HG03108 (cell line): ENCODE results near the gene PTPRN2.

Experiments used
- ATAC-seq: cut with Tn5 transposase; IDR thresholded peaks from one replicate; pipeline ENCODE4 v1.9.1; 2021; ENCODE audit warnings: moderate library complexity; ENCODE audit not compliant: unreplicated experiment

The PTPRN2 gene

DNA sequence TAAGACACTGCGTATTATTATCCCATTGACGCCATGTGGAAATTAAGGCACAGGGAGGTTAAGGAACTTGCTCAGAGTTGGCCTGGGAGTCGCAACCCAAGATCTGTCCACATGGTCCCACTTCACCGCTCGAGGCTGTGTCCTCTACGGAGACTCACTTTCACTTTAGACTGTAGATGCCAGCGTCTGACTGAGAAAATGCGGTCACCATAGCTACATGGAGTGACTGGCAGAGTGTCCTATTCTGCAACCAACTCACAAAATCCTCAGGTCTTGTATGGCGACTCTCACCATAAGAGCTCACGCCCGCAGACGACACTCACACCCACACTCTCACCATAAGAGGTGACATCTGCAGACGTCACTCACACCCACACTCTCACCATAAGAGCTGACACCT lies 257.9 kb downstream of the PTPRN2 start:
- ATAC-seq = no peak

DNA sequence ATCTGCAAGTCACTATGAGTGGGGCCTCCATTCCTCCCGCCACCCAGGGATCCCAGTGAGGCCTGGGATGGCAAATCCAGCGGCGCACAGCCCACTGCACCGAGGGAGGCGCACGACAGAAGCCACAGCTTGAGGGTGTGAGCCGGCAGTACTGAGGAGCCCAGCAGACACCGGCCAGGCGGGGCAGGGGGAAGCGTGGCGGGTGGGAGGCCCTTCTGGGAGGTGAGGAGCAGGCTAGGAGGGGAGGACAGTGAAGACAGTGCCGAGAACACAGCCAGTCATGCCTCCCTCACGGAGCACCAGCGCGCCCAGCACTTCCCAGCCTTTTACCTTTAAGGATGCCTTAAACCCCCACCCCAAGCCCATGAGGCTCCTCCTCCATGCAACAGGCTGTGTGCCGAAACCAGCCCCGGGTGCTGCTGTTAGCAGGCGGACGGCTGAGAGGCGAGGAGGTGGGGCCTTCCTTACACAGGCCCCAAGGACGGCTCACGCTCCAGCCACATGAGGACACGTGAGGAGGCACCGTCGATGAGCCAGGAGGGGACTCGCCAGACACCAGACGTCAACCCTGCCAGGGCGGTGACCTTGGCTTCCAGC lies 258.5 kb downstream of the PTPRN2 start:
- no peak for ATAC-seq

DNA sequence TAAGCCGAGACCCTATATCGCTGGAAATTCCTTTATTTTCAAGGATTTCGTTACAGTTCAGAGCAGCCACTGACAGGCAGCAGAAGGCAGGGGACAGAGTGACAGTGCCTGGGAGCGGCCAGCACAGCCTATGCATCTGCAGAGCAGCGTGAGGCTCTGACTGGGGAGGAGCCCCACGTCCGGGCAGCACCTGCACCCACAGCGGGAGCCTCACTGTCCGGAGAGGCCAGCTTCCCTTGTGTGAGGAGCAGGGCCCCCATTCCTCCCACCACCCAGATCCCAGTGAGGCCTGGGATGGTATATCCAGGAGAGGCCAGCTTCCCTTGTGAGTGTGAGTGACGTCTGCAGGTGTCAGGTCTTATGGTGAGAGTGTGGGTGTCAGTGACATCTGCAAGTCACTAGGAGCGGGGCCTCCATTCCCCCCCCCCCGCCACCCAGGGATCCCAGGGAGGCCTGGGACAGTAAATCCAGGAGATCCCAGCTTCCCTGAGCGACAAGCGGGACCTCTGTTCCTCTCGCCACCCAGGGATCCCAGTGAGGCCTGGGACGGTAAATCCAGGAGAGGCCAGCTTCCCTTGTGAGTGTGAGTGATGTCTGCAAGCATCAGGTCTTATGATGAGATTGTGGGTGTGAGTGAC lies 259.1 kb downstream of the PTPRN2 start:
- no peak for ATAC-seq

DNA sequence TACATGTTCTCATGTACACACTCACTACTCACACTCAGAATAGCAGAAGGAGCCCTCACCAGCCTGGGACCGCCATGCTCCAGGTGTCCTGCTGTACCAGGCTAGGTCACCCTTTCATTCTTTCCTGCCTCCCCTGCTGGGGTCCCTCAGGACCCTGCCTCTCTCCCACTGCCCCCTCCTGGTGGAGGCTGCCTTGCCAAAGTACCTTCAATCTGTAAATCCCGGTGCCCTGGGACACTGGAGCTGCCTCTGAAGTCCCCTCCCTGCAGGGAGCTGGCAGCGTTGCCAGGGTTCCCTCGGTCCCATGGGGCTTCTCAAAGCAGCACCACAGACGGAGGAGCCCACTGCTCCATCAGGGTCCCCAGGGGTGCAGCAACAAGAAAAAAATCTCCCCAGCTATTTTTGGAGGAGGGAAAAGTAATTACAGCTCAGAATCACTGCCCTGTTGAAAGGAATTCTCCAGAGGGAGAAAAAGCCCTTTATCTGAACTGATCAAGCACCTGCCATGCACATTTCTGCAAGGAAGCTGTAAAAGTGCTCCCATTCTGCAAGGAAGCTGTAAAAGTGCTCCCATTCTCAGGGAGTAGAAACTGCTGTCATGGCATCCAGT lies 259.9 kb downstream of the PTPRN2 start:
- no peak for ATAC-seq

DNA sequence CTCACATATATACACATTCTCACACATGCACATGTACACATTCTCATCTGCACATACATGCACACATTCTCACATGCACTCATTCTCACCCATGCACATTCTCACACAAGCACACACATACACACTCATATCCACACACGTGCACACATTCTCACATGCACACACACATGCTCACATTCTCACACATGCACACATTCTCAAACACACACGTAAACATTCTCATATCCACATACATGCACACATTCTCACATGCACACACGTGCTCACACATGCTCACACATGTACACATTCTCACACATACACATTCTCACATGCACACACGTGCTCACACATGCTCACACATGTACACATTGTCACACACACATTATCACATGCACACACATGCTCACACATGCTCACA lies 260.6 kb downstream of the PTPRN2 start:
- no peak for ATAC-seq

DNA sequence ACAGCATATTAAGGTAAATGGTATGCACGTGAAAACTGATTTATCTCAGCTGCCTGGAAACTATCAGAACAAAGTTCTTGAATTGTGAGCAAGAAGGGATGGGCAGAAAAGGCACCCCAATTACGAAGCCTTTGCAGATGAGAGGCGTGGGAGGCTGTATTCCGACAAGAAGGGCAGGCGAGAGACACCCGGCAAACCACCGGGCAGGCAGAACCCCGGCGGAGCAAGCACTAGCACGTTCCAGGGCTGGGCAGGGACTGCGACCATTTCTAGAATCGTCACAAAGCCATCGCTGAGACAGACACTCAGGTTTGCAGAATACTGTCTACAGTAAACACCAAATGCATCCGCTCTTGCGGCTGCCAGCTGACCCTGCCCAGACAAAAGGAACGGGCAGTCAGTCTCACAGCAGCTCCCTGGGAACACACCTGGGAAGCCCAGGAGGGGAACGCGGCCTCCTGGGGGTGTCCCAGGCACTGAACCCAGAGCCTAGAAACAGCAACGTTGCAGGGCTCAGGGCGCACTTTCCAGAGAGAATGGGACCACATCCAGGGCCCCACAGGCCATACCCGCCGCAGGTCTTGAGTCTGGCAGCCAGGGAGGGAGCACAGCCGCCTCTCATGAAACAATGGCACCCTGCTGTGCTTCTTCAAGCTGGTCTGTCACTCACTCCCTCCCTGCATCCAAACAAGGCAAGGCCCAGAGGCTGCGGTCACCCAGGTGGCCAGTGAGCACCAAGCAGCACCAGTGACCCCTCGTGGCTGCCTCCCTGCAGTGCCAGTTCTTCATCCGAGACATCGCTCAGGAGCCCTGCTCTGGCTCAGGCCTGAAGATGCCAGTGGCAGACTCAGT lies 261.9 kb downstream of the PTPRN2 start:
- no peak for ATAC-seq

DNA sequence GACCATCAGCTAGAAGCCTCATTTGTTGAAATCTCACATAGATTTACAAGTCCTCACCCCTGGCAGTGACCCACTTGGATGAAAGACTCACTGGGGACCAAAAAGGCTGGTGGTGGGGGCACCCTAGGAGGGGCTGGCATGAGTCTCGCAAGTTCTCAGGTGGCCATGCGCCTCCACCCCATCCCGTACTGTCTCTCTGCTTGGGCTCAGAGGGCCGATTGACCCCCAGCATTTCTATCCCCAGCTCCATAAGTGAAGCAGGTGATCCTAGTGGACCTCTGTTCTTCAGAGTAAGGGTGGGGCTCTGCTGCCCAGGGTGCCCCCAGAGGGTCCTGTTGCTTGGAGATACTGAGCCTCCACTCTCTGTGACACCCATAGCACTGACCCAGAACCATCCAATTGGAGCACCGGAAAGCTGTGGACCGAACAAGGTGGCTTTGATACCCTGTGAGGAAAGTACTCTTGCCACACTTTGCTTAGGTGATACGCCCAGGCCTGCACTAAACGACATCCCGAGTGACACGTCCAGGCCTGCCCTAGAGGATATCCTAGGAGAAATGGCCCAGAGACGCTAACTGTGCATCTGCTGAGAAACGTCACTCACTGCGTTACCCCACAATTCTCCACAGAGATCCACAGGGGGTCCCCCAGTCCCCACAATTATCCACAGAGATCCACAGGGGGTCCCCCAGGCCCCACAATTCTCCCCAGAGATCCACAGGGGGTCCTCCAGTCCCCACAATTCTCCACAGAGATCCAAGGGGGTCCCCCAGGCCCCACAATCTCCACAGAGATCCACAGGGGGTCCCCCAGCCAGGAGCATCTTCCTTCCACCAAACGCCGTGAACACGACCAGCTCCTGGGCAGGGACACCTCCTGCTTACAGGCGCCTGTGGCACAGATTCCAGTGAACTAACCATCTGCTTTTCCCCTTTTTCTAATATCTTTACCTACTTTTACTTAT lies 262.9 kb downstream of the PTPRN2 start:
- no peak for ATAC-seq

DNA sequence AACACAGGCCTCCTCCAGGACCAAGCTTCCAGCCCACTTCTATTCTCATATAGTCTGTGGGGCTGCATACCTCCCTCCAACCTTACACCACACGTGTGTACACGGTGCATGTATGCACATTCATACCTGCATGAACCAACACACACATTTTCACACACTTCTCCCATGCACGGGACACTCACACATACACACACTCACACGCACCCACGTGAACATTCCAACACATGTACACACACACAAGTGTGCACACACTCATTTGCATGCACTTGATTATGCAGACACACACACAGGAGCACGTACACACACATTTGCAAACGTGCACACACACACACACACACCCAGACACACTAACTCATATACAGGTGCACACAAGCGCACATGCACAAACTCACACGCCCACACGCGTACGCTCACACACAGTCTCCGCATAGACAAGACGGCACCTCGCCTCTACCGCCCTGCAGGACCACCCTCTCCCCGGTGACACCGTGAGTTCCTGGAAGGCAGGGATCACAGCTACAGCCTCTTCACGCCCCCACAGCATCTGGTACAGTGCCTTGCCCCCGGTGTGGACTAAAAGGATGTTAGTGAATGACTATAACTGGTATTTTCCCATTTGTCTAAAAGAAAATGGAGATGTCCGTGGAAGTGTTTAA lies 263.8 kb downstream of the PTPRN2 start:
- ATAC-seq = no peak

DNA sequence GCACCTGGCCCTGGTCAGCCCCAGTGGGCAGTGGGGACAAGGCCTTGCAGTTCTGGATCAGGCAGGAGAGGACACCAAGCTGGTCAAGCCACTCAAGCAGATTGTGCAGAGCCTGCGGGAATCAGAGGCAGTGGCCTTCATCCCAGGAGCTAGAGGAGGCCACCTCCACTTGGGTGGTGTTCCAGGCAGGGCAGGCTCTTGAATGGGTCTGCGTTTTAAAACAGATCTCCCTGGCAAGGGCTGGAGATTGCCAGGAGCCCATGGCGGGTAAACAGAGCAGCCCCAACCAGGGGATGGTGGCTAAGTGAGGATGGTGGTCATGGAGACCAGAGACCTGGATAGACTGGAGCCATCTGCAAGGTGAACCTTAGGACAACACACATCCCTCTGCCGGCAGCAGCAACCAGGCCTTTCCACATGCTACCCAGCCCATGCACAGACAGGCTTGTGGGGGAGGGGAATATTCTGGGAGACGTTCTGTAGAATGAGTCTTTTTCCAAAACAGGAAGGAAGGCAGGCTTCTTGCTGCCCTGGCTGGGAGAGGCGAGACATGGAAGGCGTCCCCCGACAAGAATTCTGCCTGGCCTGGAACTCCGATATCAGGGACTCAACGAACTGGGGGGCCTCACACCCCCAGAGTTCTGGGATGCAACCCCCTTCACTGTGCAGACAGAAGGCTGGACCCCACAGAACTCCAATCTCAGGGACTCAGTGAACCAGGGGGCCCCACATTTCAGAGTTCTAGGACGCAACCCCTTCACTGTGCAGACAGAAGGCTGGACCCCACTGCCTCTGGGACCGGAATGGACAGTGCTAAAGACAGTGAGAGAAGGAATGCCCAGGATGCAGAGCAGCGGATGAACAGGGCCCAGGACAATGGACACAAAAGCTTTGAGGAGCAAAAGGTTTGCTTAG lies 264.8 kb downstream of the PTPRN2 start:
- no peak for ATAC-seq

DNA sequence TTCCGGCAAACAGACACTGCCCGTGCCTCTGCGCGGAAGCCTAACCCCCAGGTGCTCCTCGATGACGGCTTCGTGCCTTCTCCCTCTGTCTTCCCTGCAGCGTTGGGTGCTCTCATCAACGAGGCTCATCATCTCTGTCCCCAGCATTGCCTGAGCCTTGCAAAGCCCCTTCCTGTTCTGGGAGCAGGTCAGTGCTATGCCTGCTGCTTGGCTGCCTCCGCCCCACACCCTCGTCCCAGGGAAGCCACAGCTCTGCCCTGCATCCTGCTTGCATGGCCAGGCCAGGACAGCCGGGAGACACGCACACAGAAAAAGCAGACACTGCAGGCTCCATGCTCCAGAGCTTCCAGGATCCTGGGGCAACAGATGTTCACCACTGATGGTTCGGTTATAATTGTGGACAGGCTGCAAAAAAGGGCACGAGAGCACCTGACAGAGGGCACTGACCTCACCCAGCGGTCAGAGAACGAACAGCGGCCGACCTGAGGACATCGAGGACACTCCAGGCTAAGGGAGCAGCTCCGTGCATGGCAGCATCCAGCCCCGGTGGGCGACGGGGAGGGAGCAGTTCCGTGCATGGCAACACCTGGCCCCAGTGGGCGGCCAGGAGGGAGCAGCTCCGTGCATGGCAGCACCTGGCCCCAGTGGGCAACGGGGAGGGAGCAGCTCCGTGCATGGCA lies 265.5 kb downstream of the PTPRN2 start:
- no peak for ATAC-seq

DNA sequence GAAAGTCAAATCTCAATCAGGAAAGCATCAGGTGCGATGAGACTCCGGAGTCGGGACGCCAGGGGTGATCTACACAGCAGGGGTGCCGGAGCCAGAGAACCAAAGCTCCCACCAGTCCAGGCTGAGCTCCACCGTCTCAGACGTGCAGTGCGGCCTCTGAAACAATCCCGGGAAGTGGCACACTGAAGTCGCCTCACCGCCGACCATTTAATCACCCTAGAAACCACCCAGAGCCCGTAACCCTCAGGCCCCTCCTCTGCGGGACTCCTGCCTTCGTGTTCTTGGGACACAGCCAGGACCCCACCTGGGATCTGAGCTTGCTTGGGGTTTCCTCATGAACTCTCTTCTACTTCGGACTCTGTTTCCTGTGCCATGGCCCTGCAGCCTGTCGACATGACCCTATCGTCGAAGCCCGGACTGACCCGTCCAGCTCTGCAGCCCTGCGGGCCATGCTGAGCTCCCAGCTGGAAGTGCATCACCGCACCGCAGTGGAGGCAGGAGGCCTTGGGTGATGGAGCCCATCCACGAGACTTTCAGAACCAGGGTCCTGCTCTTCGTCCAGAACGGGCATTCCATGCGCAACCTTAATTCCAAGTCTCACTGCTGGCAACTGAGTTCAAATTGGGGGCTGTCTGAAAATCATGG lies 266.4 kb downstream of the PTPRN2 start:
- ATAC-seq = no peak

DNA sequence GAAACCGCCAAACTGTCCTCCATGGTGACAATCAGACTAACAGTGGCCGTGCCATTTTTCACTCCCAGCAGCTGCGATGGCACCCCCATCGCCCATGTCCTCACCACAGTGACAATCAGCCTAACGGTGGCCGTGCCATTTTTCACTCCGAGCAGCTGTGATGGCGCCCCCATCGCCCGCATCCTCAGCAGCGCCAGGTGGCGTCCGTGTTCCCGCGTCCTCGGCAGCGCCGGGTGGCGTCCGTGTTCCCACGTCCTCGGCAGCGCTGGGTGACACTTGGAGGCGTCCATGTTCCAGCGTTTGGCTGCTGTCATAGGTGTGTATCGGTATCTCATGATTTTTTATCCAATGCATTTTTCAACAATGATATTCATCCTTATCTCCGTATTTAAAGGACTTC lies 267.3 kb downstream of the PTPRN2 start:
- ATAC-seq = no peak

DNA sequence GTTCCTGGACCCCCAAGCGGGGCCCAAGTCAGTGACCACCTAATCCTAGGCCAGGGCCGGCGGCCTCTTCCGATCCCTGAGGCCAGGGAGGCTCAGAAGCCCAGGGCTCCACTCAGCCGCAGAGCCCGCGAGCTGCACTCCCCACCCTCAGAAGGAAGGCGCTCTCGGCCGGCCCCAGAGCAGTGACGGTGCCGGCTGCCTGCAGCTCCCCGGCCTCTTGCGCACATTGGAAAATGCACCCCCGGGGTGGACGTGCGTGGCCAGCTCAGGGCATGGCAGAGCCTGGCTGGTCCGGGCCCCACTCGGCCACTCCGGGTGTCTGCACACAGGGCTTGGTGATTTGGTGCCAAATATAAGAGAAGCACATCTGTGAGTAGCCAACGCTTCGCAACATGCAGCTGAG lies 269.1 kb downstream of the PTPRN2 start:
- ATAC-seq = no peak

DNA sequence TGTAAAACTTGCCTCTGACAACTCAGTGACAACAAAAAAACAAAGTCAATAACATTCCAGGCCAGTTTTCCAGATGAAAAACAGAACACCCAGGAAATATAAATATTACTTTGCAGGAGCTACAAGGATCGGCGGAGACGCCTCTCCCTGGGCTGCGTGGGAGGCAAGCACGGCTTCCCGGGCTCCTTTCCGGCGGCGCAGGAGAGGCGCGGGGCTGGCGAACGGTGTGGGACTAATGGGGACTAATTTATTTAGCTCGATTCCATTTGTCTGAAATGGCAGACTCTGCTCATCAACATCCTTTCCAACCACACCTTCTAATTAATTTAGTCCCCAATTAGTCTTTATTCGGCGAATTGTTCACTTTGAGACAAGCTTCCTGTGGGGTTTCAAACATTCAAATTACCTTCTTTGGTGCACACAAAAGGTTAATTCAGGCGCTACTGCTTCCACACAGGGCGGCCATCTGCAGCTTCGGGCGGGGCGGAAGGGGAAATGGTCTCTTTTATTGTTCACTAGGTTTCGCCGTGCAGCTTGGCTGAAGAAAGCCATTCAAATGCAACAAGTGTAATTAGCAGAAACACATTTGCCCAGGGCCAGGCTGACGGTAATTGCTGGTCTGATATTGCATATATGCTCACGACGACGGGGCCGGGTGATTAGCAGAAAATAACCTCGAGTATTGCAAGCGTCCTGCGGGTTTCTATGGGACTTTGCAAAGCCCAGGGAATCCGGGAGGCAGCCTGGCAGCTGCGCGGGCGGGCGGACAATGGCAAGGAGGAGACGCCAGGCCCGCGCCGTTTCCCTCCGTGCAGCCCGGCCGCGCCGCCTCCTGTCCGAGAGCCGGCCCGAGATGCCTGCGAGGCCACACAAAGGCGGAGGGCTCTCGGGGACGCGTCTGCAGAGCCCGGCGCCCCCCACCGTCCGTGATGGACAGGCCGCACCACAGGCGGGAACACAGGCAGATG lies 270.1 kb downstream of the PTPRN2 start:
- no peak for ATAC-seq

DNA sequence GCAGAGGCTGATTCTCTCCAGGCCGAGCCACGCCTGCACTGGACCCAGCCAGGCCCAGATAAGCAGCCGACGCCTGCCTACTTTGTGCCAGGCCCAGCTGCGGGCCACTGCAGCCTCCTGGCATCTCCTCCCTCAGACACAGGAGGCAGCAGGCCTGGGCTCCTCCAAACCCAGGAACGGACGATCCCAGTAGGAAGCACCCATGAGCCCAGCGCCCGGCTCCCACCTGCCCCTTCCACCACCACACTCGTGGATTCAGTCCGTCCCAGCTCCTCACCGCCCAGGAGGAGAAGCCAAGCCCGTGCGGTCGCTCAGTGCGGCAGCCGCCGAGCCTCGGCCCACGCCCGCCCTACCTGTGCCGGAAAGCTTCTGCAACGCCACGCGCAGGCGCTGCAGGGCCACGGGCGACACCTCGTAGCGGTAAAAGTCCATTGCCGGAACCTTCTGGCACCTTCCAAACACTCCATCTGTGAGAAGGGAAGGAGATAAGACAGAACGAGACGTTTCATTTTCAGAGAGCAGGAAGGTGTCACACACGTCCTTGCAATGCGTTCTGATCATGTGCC lies 271.1 kb downstream of the PTPRN2 start:
- no peak for ATAC-seq

DNA sequence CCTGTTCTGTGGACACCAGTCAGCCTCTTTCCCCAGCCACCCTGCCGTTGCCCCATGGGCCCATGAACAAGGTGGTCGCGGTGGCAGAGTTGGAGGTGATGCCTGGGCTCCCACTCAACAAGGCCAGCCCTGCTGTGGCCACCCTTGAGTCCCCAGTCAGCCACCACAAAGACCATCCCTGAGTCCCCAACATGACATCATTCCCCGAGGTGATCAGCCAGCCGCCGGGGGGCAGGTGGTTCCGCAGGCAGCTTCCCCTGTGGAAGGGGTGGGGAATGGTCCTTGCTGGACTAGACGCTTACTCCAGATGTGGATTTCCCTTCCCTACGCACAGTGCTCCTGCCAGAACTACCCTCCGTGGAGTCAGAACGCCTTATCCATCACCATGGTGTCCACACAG lies 271.7 kb downstream of the PTPRN2 start:
- no peak for ATAC-seq

DNA sequence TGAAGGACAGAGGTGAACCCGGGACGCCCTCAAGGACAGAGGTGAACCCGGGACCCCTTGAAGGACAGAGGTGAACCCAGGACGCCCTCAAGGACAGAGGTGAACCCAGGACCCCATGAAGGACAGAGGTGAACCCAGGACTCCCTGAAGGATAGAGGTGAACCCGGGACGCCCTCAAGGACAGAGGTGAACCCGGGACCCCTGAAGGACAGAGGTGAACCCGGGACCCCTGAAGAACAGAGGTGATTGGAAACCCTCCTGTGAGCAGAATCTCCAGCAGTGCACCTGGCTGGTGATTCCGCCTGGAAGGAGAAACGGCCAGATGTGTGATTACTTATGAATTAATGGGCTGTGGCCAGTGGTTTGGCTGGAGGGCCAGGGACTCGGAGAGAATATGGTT lies 272.3 kb downstream of the PTPRN2 start:
- no peak for ATAC-seq
